ENCODE results near the gene LMAN2.

LMAN2 gene

GRCh38 chr5:177368869-177369644 lies 17.6 kb upstream of the LMAN2 start:
- H3K27me3 ChIP-seq (ENCODE audit: control insufficient read depth in 1 of 2, insufficient read depth in 2 of 2, low read length in 2 of 2): no peaks in the 10 kb centered on the region
- H3K27ac ChIP-seq (ENCODE audit: low read depth, low read length): no peak overlapping the region
- H3K9me3 ChIP-seq (ENCODE audit: low read length): no peaks in the 10 kb centered on the region
- H3K9ac ChIP-seq (ENCODE audit: low read length): no peak overlapping the region
- no peaks in the 10 kb centered on the region for H3K36me3 ChIP-seq (ENCODE audit: insufficient read depth, low read length)
- no peak overlapping the region for H3K4me3 ChIP-seq (ENCODE audit: low read depth in 1 of 2, low read length in 2 of 2)
- peaks cover 25% of the 10 kb centered on the region for H3K4me1 ChIP-seq (ENCODE audit: insufficient read depth, low read length)

- H3K27ac ChIP-seq (ENCODE audit: low read depth, low read length): no peak overlapping the region
- H3K36me3 ChIP-seq (ENCODE audit: insufficient read depth, low read length): no peaks in the 10 kb centered on the region
- H3K9ac ChIP-seq (ENCODE audit: low read length): no peak overlapping the region
- H3K9me3 ChIP-seq (ENCODE audit: low read length): no peaks in the 10 kb centered on the region
- H3K4me3 ChIP-seq (ENCODE audit: low read depth in 1 of 2, low read length in 2 of 2): peak overlapping the region; percentile 35 to 78
- no peaks in the 10 kb centered on the region for H3K27me3 ChIP-seq (ENCODE audit: control insufficient read depth in 1 of 2, insufficient read depth in 2 of 2, low read length in 2 of 2)
- peaks cover 33% of the 10 kb centered on the region for H3K4me1 ChIP-seq (ENCODE audit: insufficient read depth, low read length)
These were observed 16.8 kb upstream of the LMAN2 start for GRCh38 chr5:177367981-177368868.

- peak overlapping the region; percentile 35 to 78 for H3K4me3 ChIP-seq (ENCODE audit: low read depth in 1 of 2, low read length in 2 of 2)
- H3K4me1 ChIP-seq (ENCODE audit: insufficient read depth, low read length): peaks cover 33% of the 10 kb centered on the region
- peak overlapping the region; percentile 98 for H3K27ac ChIP-seq (ENCODE audit: low read depth, low read length)
- H3K9ac ChIP-seq (ENCODE audit: low read length): no peak overlapping the region
- no peaks in the 10 kb centered on the region for H3K27me3 ChIP-seq (ENCODE audit: control insufficient read depth in 1 of 2, insufficient read depth in 2 of 2, low read length in 2 of 2)
- H3K36me3 ChIP-seq (ENCODE audit: insufficient read depth, low read length): no peaks in the 10 kb centered on the region
- no peaks in the 10 kb centered on the region for H3K9me3 ChIP-seq (ENCODE audit: low read length)
These were observed 15.9 kb upstream of the LMAN2 start for GRCh38 chr5:177367323-177367848.

- peak overlapping the region; percentile 86 for H3K9ac ChIP-seq (ENCODE audit: low read length)
These were observed 15.3 kb upstream of the LMAN2 start for GRCh38 chr5:177366528-177367322.

GRCh38 chr5:177365845-177366527 lies 14.5 kb upstream of the LMAN2 start:
- Histone ChIP-seq H3K4me3 (ENCODE audit: low read depth in 1 of 2, low read length in 2 of 2) (peak overlapping the region in 1 of 2 donors; percentile 78), H3K9ac (ENCODE audit: low read length) (peak overlapping the region; percentile 86), H3K36me3 (ENCODE audit: insufficient read depth, low read length) (no peaks in the 10 kb centered on the region), H3K4me1 (ENCODE audit: insufficient read depth, low read length) (peaks cover 28% of the 10 kb centered on the region), H3K27ac (ENCODE audit: low read depth, low read length) (peak overlapping the region; percentile 98), H3K9me3 (ENCODE audit: low read length) (no peaks in the 10 kb centered on the region), H3K27me3 (ENCODE audit: control insufficient read depth in 1 of 2, insufficient read depth in 2 of 2, low read length in 2 of 2) (no peaks in the 10 kb centered on the region)

More at GRCh38 chr5:177366528-177367322, 15.3 kb upstream of the LMAN2 start:
- Histone ChIP-seq H3K27ac (ENCODE audit: low read depth, low read length) (peak overlapping the region; percentile 98), H3K27me3 (ENCODE audit: control insufficient read depth in 1 of 2, insufficient read depth in 2 of 2, low read length in 2 of 2) (no peaks in the 10 kb centered on the region), H3K9me3 (ENCODE audit: low read length) (no peaks in the 10 kb centered on the region), H3K36me3 (ENCODE audit: insufficient read depth, low read length) (no peaks in the 10 kb centered on the region), H3K4me1 (ENCODE audit: insufficient read depth, low read length) (peaks cover 33% of the 10 kb centered on the region), H3K4me3 (ENCODE audit: low read depth in 1 of 2, low read length in 2 of 2) (peak overlapping the region; percentile 35 to 78)

GRCh38 chr5:177364159-177364962 lies 12.9 kb upstream of the LMAN2 start:
- peaks cover 28% of the 10 kb centered on the region for H3K4me1 ChIP-seq (ENCODE audit: insufficient read depth, low read length)
- no peak overlapping the region for H3K27ac ChIP-seq (ENCODE audit: low read depth, low read length)
- H3K27me3 ChIP-seq (ENCODE audit: control insufficient read depth in 1 of 2, insufficient read depth in 2 of 2, low read length in 2 of 2): peaks cover 0 to 4% of the 10 kb centered on the region in 2 donors
- H3K4me3 ChIP-seq (ENCODE audit: low read depth in 1 of 2, low read length in 2 of 2): no peak overlapping the region
- no peaks in the 10 kb centered on the region for H3K9me3 ChIP-seq (ENCODE audit: low read length)
- no peak overlapping the region for H3K9ac ChIP-seq (ENCODE audit: low read length)
- no peaks in the 10 kb centered on the region for H3K36me3 ChIP-seq (ENCODE audit: insufficient read depth, low read length)

- Histone ChIP-seq H3K9ac (ENCODE audit: low read length) (no peak overlapping the region), H3K9me3 (ENCODE audit: low read length) (no peaks in the 10 kb centered on the region), H3K27ac (ENCODE audit: low read depth, low read length) (no peak overlapping the region), H3K27me3 (ENCODE audit: control insufficient read depth in 1 of 2, insufficient read depth in 2 of 2, low read length in 2 of 2) (peaks cover 0 to 4% of the 10 kb centered on the region in 2 donors), H3K4me1 (ENCODE audit: insufficient read depth, low read length) (peaks cover 28% of the 10 kb centered on the region), H3K4me3 (ENCODE audit: low read depth in 1 of 2, low read length in 2 of 2) (peak overlapping the region; percentile 45 to 67), H3K36me3 (ENCODE audit: insufficient read depth, low read length) (no peaks in the 10 kb centered on the region)
These were observed 12.1 kb upstream of the LMAN2 start for GRCh38 chr5:177363565-177363964.

GRCh38 chr5:177362610-177363507 lies 11.4 kb upstream of the LMAN2 start:
- H3K9me3 ChIP-seq (ENCODE audit: low read length): no peaks in the 10 kb centered on the region
- no peak overlapping the region for H3K27ac ChIP-seq (ENCODE audit: low read depth, low read length)
- H3K4me1 ChIP-seq (ENCODE audit: insufficient read depth, low read length): peaks cover 27% of the 10 kb centered on the region
- peak overlapping the region; percentile 45 to 67 for H3K4me3 ChIP-seq (ENCODE audit: low read depth in 1 of 2, low read length in 2 of 2)
- peaks cover 0 to 6% of the 10 kb centered on the region in 2 donors for H3K27me3 ChIP-seq (ENCODE audit: control insufficient read depth in 1 of 2, insufficient read depth in 2 of 2, low read length in 2 of 2)
- no peak overlapping the region for H3K9ac ChIP-seq (ENCODE audit: low read length)
- H3K36me3 ChIP-seq (ENCODE audit: insufficient read depth, low read length): no peaks in the 10 kb centered on the region

GRCh38 chr5:177362292-177362609 lies 10.8 kb upstream of the LMAN2 start:
- Histone ChIP-seq H3K27ac (ENCODE audit: low read depth, low read length) (no peak overlapping the region), H3K9ac (ENCODE audit: low read length) (no peak overlapping the region), H3K36me3 (ENCODE audit: insufficient read depth, low read length) (no peaks in the 10 kb centered on the region), H3K4me3 (ENCODE audit: low read depth in 1 of 2, low read length in 2 of 2) (no peak overlapping the region), H3K4me1 (ENCODE audit: insufficient read depth, low read length) (peaks cover 21% of the 10 kb centered on the region), H3K9me3 (ENCODE audit: low read length) (no peaks in the 10 kb centered on the region), H3K27me3 (ENCODE audit: control insufficient read depth in 1 of 2, insufficient read depth in 2 of 2, low read length in 2 of 2) (peaks cover 0 to 8% of the 10 kb centered on the region in 2 donors)
